Esophagus squamous epithelium (tissue), 5 donors: Measurements from ENCODE around the gene SH2D2A. TPM values are rescaled to one million over a fixed set of nuclear protein-coding genes. Genes with fewer than 3 reads are reported as not detected.
A peak's percentile ranks its signal among the peaks of the same experiment; 100 is the strongest.

Source experiments
- DNase-seq: peaks from one replicate; lab custom pipeline; 2025; lab: John Stamatoyannopoulos, UW
- H3K27ac ChIP-seq, 4 donors: fragments of 200-600 bp; sonication (generic); one replicate each; pipeline ENCODE4 v1.5.1; 2016 to 2019; ENCODE audit warnings: mild to moderate bottlenecking in 1 of 4
- H3K27me3 ChIP-seq, 4 donors: fragments of 200-600 bp; sonication (generic); 1 replicate in 3 of 4; 2 replicates in 1 of 4; pipeline versions ENCODE4 v1.5.1 to v1.6.0; 2017 to 2021; ENCODE audit warnings: antibody characterized with exemption in 1 of 4
- H3K36me3 ChIP-seq, 3 donors: fragments of 200-600 bp; sonication (generic); one replicate each; pipeline ENCODE4 v1.5.1; 2016 to 2019
- H3K4me1 ChIP-seq, 3 donors: fragments of 200-600 bp; sonication (generic); one replicate each; pipeline ENCODE4 v1.5.1; 2017 to 2019
- H3K4me3 ChIP-seq, 4 donors: fragments of 200-600 bp; sonication (generic); 1 replicate in 3 of 4; 2 replicates in 1 of 4; pipeline ENCODE4 v1.5.1; 2016 to 2019; ENCODE audit warnings: mild to moderate bottlenecking in 2 of 4, moderate library complexity in 1 of 4
- H3K9me3 ChIP-seq, 3 donors: fragments of 200-600 bp; sonication (generic); one replicate each; pipeline ENCODE4 v1.5.1; 2016 to 2019
- POLR2A ChIP-seq, 4 donors: fragments of 450-650 bp; IDR thresholded peaks; one replicate each; pipeline ENCODE4 v1.6.1; 2017; ENCODE audit warnings: antibody characterized with exemption in 4 of 4, mild to moderate bottlenecking in 4 of 4, moderate library complexity in 3 of 4
- WGBS, 2 donors: methylation state at CpG; one replicate each; pipeline ENCODE4 v1.1.5; 2018; 5-methylcytosine and 5-hydroxymethylcytosine counted together
- intact Hi-C: fragments of 100-400 bp; cut with DNase I; formaldehyde crosslinking; loops from one replicate; pipeline ENCODE4 v1.15.0; 2022
- total RNA-seq, 4 donors: library from RNA; depleted of rRNA; stranded (reverse); fragments of >200 nt; gene quantifications; one replicate each; pipeline ENCODE4 v1.1.0, GENCODE V29; 2016
- TF ChIP-seq, protein P1 (sequence below), 6 experiments: fragments of 450-650 bp in 4 of 6; fragments of 200-600 bp in 2 of 6; sonication (generic) in 2 of 6; IDR thresholded peaks; one replicate each; pipeline ENCODE4 v1.5.1; 2016 to 2019; ENCODE audit warnings: antibody characterized with exemption in 6 of 6, mild to moderate bottlenecking in 4 of 6, moderate library complexity in 4 of 6
- donor health status: DM: yes; HTN: yes; CAD: no.

Gene SH2D2A
- total RNA-seq, 4 donors from 2014 or later, result 0.32 to 2.0 (median 1.7) TPM; not detected in 1

DNA sequence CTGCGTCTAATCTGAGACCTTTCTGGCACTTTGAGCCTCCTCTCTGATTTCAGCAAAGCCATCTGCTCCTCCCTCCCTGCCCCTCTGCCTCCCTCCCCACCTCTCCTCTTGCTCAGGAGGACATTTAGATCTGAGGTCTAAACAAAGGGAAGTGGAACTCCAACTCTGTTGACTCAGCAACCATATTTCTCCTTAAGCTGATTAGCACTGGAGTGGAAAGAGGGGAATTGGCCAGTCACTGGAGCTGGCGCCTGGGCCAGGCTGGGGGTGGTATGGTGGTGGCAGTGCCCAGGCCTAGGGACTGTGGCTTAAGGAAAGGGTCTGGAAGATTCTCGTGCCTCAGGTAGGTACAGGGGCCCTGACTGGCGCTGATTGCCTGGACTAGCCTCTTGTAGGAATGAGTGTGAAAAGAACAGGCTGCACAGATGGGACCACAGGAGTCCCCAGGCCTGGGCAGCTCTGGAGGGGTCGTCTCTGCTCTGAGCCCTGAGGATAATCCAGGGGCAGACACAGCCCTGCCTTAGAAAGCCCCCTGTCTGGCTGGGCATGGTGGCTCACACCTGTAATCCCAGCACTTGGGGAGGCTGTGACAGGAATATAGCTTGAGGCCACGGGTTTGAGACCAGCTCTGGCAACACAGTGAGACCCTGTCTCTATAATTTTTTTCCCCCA lies 11.9 kb downstream of the SH2D2A start:
- intact Hi-C loops, result no loop called here
- WGBS, 2 donors, result 21 to 61% methylated on average over 2 to 4 of the region's 6 CpGs
- peaks cover 12 to 25% (median 20%) of the 10 kb centered on the region in 3 donors for H3K36me3 ChIP-seq
- no peak overlapping the region for H3K4me3 ChIP-seq
- peaks cover 9 to 55% (median 29%) of the 10 kb centered on the region in 3 donors for H3K4me1 ChIP-seq
- H3K9me3 ChIP-seq, result no peaks in the 10 kb centered on the region
- no peaks in the 10 kb centered on the region for H3K27me3 ChIP-seq
- TF ChIP-seq, protein P1, sequence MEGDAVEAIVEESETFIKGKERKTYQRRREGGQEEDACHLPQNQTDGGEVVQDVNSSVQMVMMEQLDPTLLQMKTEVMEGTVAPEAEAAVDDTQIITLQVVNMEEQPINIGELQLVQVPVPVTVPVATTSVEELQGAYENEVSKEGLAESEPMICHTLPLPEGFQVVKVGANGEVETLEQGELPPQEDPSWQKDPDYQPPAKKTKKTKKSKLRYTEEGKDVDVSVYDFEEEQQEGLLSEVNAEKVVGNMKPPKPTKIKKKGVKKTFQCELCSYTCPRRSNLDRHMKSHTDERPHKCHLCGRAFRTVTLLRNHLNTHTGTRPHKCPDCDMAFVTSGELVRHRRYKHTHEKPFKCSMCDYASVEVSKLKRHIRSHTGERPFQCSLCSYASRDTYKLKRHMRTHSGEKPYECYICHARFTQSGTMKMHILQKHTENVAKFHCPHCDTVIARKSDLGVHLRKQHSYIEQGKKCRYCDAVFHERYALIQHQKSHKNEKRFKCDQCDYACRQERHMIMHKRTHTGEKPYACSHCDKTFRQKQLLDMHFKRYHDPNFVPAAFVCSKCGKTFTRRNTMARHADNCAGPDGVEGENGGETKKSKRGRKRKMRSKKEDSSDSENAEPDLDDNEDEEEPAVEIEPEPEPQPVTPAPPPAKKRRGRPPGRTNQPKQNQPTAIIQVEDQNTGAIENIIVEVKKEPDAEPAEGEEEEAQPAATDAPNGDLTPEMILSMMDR (IDR thresholded peaks at IDR 0.05), result no peak
- no peak for TF ChIP-seq POLR2A (IDR thresholded peaks at IDR 0.05)
- H3K27ac ChIP-seq, result peak overlapping the region in 1 of 4 donors; percentile 10
- DNase-seq, result no peak

DNA sequence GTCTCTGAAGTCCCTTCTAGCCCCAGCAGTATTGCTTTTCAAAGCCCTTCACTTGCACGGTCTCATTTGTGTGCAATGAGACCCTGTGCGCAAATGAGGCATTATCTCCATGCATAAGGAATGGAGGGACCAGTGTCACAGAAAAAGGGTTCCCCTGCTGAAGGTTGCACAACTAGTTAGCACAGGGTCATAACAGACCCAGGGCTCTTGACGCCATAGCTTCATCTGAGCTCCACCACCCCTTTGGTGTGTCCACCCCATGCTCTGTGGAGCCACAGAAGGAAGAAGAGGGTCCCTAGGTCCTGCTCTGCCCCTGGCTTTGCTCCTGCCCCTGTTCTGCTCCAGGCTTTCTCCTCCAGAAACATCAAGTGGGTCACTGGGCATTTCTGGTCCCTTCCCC lies 12.6 kb downstream of the SH2D2A start:
- Histone ChIP-seq H3K27me3 (no peaks in the 10 kb centered on the region), H3K9me3 (no peaks in the 10 kb centered on the region), H3K36me3 (peaks cover 12 to 32% (median 21%) of the 10 kb centered on the region in 3 donors), H3K4me1 (peaks cover 9 to 55% (median 29%) of the 10 kb centered on the region in 3 donors), H3K27ac (no peak overlapping the region), H3K4me3 (no peak overlapping the region)
- DNase-seq, result no peak
- intact Hi-C loops, result no loop called here
- TF ChIP-seq POLR2A (IDR thresholded peaks at IDR 0.05), result no peak
- TF ChIP-seq, protein P1 (IDR thresholded peaks at IDR 0.05), result no peak
- WGBS, 2 donors, result 50 to 76% methylated on average over 2 to 3 of the region's 3 CpGs

DNA sequence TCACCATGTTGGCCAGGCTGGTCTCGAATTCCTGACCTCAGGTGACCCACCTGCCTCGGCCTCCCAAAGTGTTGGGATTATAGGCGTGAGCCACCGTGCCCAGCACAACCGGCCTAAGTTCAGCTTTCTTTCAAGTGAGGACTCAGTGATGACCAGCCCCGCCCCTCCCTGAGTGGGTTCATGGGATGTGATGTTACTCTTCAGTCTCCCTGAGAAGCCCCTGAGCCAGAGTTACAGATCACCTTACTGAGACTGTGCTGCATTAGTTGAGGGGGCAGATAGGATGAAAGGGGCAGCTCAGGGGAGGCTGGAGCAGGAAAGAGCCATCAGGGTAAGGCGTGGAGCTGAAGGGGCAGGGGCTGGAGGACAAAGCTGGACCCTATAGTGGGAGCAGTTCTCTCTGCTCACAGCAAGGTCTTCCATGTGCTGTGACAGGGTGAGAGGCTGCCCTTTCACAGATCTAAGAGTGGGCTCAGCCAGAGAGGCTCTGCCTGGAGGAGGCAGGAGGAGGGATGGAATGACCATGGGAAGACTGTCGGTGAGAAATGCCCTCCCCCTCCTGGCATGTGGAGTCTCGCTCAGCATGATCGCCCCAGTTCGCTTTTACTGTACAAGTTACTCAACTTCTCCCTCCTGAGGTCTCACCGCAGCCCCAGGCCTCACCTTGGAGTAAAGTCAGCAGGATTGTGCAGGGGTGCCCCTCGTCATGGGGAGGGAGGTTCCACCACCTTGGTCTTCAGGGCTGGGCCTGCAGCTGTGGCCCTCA lies 13.4 kb downstream of the SH2D2A start:
- DNase-seq, result no peak
- Histone ChIP-seq H3K4me3 (no peak overlapping the region), H3K27ac (no peak overlapping the region), H3K9me3 (no peaks in the 10 kb centered on the region), H3K27me3 (no peaks in the 10 kb centered on the region), H3K4me1 (peaks cover 9 to 57% (median 29%) of the 10 kb centered on the region in 3 donors), H3K36me3 (peaks cover 12 to 40% (median 27%) of the 10 kb centered on the region in 3 donors)
- intact Hi-C loops, result no loop called here
- WGBS, 2 donors, result 68 to 93% methylated on average over 8 to 9 of the region's 13 CpGs
- TF ChIP-seq, protein P1 (IDR thresholded peaks at IDR 0.05), result no peak
- no peak for TF ChIP-seq POLR2A (IDR thresholded peaks at IDR 0.05)

DNA sequence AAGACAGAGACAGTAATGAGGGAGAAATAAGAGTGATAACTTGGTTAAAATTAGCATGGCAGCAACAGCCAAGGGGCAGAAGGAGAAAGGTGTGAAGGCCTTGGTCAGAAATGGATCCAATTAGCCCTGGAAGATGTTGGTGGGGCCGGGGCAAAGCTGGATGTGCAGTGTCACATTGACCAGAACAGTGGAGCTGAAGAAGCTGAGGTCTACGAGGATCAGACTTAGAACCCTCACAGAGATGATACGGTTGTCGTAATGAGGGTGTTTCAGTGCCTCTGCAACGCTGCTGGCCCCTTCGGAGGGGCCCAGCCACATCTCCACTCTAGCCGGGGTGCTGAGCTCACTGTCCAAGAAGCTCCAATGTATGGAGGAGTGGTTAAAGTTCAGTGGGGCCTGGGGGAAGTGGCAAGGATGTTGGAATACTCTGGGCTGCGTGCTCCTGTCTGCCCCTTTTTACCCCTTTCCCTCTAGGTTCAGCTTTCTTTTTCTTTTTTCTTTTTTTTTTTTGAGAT lies 14.2 kb downstream of the SH2D2A start:
- Histone ChIP-seq H3K4me3 (no peak overlapping the region), H3K36me3 (peaks cover 12 to 48% (median 33%) of the 10 kb centered on the region in 3 donors), H3K27me3 (no peaks in the 10 kb centered on the region), H3K27ac (no peak overlapping the region), H3K4me1 (peaks cover 9 to 57% (median 29%) of the 10 kb centered on the region in 3 donors), H3K9me3 (no peaks in the 10 kb centered on the region)
- 83 to 90% methylated on average over 8 of the region's 8 CpGs for WGBS, 2 donors
- DNase-seq, result no peak
- no peak for TF ChIP-seq POLR2A (IDR thresholded peaks at IDR 0.05)
- TF ChIP-seq, protein P1 (IDR thresholded peaks at IDR 0.05), result no peak
- intact Hi-C loops, result no loop called here
